Neural progenitor cell (in vitro differentiated cells): ENCODE data around the gene HNF4A. TPM values are rescaled to one million over a fixed set of nuclear protein-coding genes. Genes with fewer than 3 reads are reported as not detected.

Experiments used
- DNase-seq: peaks from one replicate; pipeline ENCODE4 v3.0.0-alpha.2; 2016; ENCODE audit warnings: low spot score
- H2AFZ ChIP-seq: fragments of 200-600 bp; sonication (generic); replicated peaks from 2 replicates; pipeline ENCODE4 v1.6.1; 2016; ENCODE audit warnings: antibody characterized with exemption
- H3F3A ChIP-seq: fragments of 200-600 bp; sonication (generic); 2 replicates; pipeline ENCODE4 v1.6.1; 2016; ENCODE audit warnings: antibody characterized with exemption, low read depth
- H3K27ac ChIP-seq: fragments of 200-600 bp; sonication (generic); 2 replicates; pipeline ENCODE4 v1.5.1; 2016; ENCODE audit warnings: mild to moderate bottlenecking
- H3K27me3 ChIP-seq: fragments of 200-600 bp; sonication (generic); 2 replicates; pipeline ENCODE4 v1.6.1; 2016; ENCODE audit warnings: mild to moderate bottlenecking, moderate library complexity
- H3K36me3 ChIP-seq: fragments of 200-600 bp; sonication (generic); 2 replicates; pipeline ENCODE4 v1.5.1; 2016
- H3K4me1 ChIP-seq: fragments of 200-600 bp; sonication (generic); 2 replicates; pipeline ENCODE4 v1.6.1; 2016; ENCODE audit warnings: mixed run types
- H3K4me2 ChIP-seq: fragments of 200-600 bp; sonication (generic); 2 replicates; pipeline ENCODE4 v1.6.1; 2016
- H3K4me3 ChIP-seq: fragments of 200-600 bp; sonication (generic); 2 replicates; pipeline ENCODE4 v1.5.1; 2016
- H3K79me2 ChIP-seq: fragments of 200-600 bp; sonication (generic); 2 replicates; pipeline ENCODE4 v1.6.1; 2016; ENCODE audit warnings: low read depth
- H3K9ac ChIP-seq: fragments of 200-600 bp; sonication (generic); 2 replicates; pipeline ENCODE4 v1.6.1; 2016
- H3K9me3 ChIP-seq: fragments of 200-600 bp; sonication (generic); 2 replicates; pipeline ENCODE4 v1.5.1; 2016; ENCODE audit warnings: low read depth
- H4K20me1 ChIP-seq: fragments of 200-600 bp; sonication (generic); 2 replicates; pipeline ENCODE4 v1.6.1; 2016; ENCODE audit warnings: low read depth
- H3K27ac Mint-ChIP-seq: 3 replicates; pipeline ENCODE4 v1.8.0; 2021; ENCODE audit warnings: mixed read lengths
- H3K27me3 Mint-ChIP-seq: 2 replicates; pipeline ENCODE4 v1.8.0; 2022; ENCODE audit warnings: low read depth, mild to moderate bottlenecking, inconsistent platforms, moderate library complexity, mixed read lengths; ENCODE audit not compliant: insufficient read depth
- H3K36me3 Mint-ChIP-seq: 3 replicates; pipeline ENCODE4 v1.8.0; 2021; ENCODE audit warnings: mixed read lengths
- H3K4me1 Mint-ChIP-seq: 3 replicates; pipeline ENCODE4 v1.8.0; 2021; ENCODE audit warnings: mixed read lengths
- H3K4me3 Mint-ChIP-seq: 3 replicates; pipeline ENCODE4 v1.8.0; 2021; ENCODE audit warnings: mild to moderate bottlenecking, moderate library complexity, mixed read lengths
- H3K9me3 Mint-ChIP-seq: 3 replicates; pipeline ENCODE4 v1.8.0; 2020; ENCODE audit warnings: mixed read lengths
- CTCF ChIP-seq: fragments of 200-600 bp; sonication (generic); IDR thresholded peaks from 2 replicates; pipeline ENCODE4 v1.5.1; 2017; ENCODE audit warnings: antibody characterized with exemption, mild to moderate bottlenecking
- EZH2 ChIP-seq: fragments of 200-600 bp; sonication (generic); IDR thresholded peaks from 2 replicates; pipeline ENCODE4 v1.6.1; 2017; ENCODE audit warnings: antibody characterized with exemption, mild to moderate bottlenecking, moderate library complexity
- EZH2phosphoT487 ChIP-seq: fragments of 200-600 bp; sonication (generic); IDR thresholded peaks from 2 replicates; pipeline ENCODE4 v1.6.1; 2017; ENCODE audit warnings: antibody characterized with exemption
- total RNA-seq: library from RNA; depleted of rRNA; stranded (reverse); fragments of >200 nt; gene quantifications from 2 replicates; pipeline ENCODE4 v1.2.3, GENCODE V29; 2015; ENCODE audit warnings: low replicate concordance

HNF4A gene
- total RNA-seq, 1 donor from 2014 or later = 1.6 TPM

GRCh38 chr20:44414346-44414714, 58.8 kb downstream of the HNF4A start:
- Mint-ChIP-seq H3K27ac (no peak overlapping the region), H3K9me3 (no peaks in the 10 kb centered on the region), H3K27me3 (no peaks in the 10 kb centered on the region), H3K4me1 (peaks cover 6% of the 10 kb centered on the region), H3K36me3 (no peaks in the 10 kb centered on the region), H3K4me3 (no peak overlapping the region)
- no peak for TF ChIP-seq EZH2phosphoT487
- TF ChIP-seq CTCF = no peak
- TF ChIP-seq EZH2 = no peak
- no peaks in the 10 kb centered on the region for H3K27me3 ChIP-seq
- no peak overlapping the region for H2AFZ ChIP-seq
- H3K9me3 ChIP-seq = no peaks in the 10 kb centered on the region
- no peak for DNase-seq
- no peak overlapping the region for H3K9ac ChIP-seq
- H3K27ac ChIP-seq = no peak overlapping the region
- H3K36me3 ChIP-seq = no peaks in the 10 kb centered on the region
- H3K4me3 ChIP-seq = no peak overlapping the region
- H3K4me1 ChIP-seq = peaks cover 2% of the 10 kb centered on the region
- no peaks in the 10 kb centered on the region for H3K79me2 ChIP-seq
- H3F3A ChIP-seq = no peaks in the 10 kb centered on the region
- no peak overlapping the region for H3K4me2 ChIP-seq
- H4K20me1 ChIP-seq = no peaks in the 10 kb centered on the region

- H3K9me3 Mint-ChIP-seq = no peaks in the 10 kb centered on the region
- no peak for DNase-seq
- peaks cover 6% of the 10 kb centered on the region for H3K4me1 Mint-ChIP-seq
- no peaks in the 10 kb centered on the region for H3F3A ChIP-seq
- no peak overlapping the region for H3K4me2 ChIP-seq
- no peaks in the 10 kb centered on the region for H3K27me3 Mint-ChIP-seq
- H3K27ac ChIP-seq = no peak overlapping the region
- no peaks in the 10 kb centered on the region for H4K20me1 ChIP-seq
- no peak overlapping the region for H3K4me3 Mint-ChIP-seq
- H3K4me1 ChIP-seq = peaks cover 2% of the 10 kb centered on the region
- H3K9ac ChIP-seq = no peak overlapping the region
- H3K36me3 Mint-ChIP-seq = no peaks in the 10 kb centered on the region
- no peaks in the 10 kb centered on the region for H3K9me3 ChIP-seq
- no peaks in the 10 kb centered on the region for H3K36me3 ChIP-seq
- H3K27me3 ChIP-seq = no peaks in the 10 kb centered on the region
- no peak for TF ChIP-seq EZH2phosphoT487
- no peak for TF ChIP-seq EZH2
- TF ChIP-seq CTCF = no peak
- H3K27ac Mint-ChIP-seq = no peak overlapping the region
- H3K4me3 ChIP-seq = no peak overlapping the region
- H3K79me2 ChIP-seq = no peaks in the 10 kb centered on the region
- no peak overlapping the region for H2AFZ ChIP-seq
Observed at GRCh38 chr20:44414808-44415207, 59.3 kb downstream of the HNF4A start.

GRCh38 chr20:44415833-44416715, 60.6 kb downstream of the HNF4A start:
- H3K27ac ChIP-seq = no peak overlapping the region
- no peaks in the 10 kb centered on the region for H3K9me3 Mint-ChIP-seq
- no peak for DNase-seq
- H3F3A ChIP-seq = no peaks in the 10 kb centered on the region
- no peak overlapping the region for H3K9ac ChIP-seq
- H3K36me3 ChIP-seq = no peaks in the 10 kb centered on the region
- H3K27me3 Mint-ChIP-seq = peaks cover 3% of the 10 kb centered on the region
- H4K20me1 ChIP-seq = no peaks in the 10 kb centered on the region
- no peaks in the 10 kb centered on the region for H3K36me3 Mint-ChIP-seq
- no peaks in the 10 kb centered on the region for H3K79me2 ChIP-seq
- no peaks in the 10 kb centered on the region for H3K27me3 ChIP-seq
- H3K4me1 Mint-ChIP-seq = peaks cover 6% of the 10 kb centered on the region
- no peak overlapping the region for H3K4me3 ChIP-seq
- H3K27ac Mint-ChIP-seq = no peak overlapping the region
- H3K9me3 ChIP-seq = no peaks in the 10 kb centered on the region
- TF ChIP-seq EZH2phosphoT487 (no peak), CTCF (no peak), EZH2 (no peak)
- peaks cover 2% of the 10 kb centered on the region for H3K4me1 ChIP-seq
- no peak overlapping the region for H3K4me3 Mint-ChIP-seq
- no peak overlapping the region for H2AFZ ChIP-seq
- H3K4me2 ChIP-seq = no peak overlapping the region
